ENCODE data around the gene CDKN2C.

- TF ChIP-seq POLR2A (IDR thresholded peaks at IDR 0.05), result no peak
- TF ChIP-seq, protein P1, sequence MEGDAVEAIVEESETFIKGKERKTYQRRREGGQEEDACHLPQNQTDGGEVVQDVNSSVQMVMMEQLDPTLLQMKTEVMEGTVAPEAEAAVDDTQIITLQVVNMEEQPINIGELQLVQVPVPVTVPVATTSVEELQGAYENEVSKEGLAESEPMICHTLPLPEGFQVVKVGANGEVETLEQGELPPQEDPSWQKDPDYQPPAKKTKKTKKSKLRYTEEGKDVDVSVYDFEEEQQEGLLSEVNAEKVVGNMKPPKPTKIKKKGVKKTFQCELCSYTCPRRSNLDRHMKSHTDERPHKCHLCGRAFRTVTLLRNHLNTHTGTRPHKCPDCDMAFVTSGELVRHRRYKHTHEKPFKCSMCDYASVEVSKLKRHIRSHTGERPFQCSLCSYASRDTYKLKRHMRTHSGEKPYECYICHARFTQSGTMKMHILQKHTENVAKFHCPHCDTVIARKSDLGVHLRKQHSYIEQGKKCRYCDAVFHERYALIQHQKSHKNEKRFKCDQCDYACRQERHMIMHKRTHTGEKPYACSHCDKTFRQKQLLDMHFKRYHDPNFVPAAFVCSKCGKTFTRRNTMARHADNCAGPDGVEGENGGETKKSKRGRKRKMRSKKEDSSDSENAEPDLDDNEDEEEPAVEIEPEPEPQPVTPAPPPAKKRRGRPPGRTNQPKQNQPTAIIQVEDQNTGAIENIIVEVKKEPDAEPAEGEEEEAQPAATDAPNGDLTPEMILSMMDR (IDR thresholded peaks at IDR 0.05), result no peak
These were observed 27.7 kb upstream of the CDKN2C start for GRCh38 chr1:50942334-50942733.

Measured in suprapubic skin (tissue), 3 donors.